Erythroblast (primary cell): Measurements from ENCODE around the gene ACP6.

ENCODE experiments used
- GATA1 ChIP-seq: IDR thresholded peaks from 2 replicates; pipeline ENCODE4 v1.6.1; 2011; ENCODE audit warnings: low read depth, mild to moderate bottlenecking, control low read depth, low read length, moderate library complexity
- POLR2A ChIP-seq: IDR thresholded peaks from 2 replicates; pipeline ENCODE4 v1.6.1; 2011; ENCODE audit warnings: mild to moderate bottlenecking, low read length

GRCh38 chr1:147608596-147608995 lies 61.7 kb downstream of the ACP6 start:
- TF ChIP-seq POLR2A (no peak), GATA1 (no peak)
